ENCODE results near the gene HYCC1.
A peak's percentile ranks its signal among the peaks of the same experiment; 100 is the strongest.

HYCC1 gene

GRCh38 chr7:23016345-23017253 is 2.7 kb upstream of the HYCC1 start:
- no peak for DNase-seq

GRCh38 chr7:23014681-23015080 is 751 bp upstream of the HYCC1 start:
- DNase-seq, result no peak

- DNase-seq, result peak in 2 of 3 experiments; percentile 75 to 76
Observed at GRCh38 chr7:23012908-23013714, 819 bp downstream of the HYCC1 start.

GRCh38 chr7:23012186-23012585 is 1.7 kb downstream of the HYCC1 start:
- DNase-seq, result peak in 1 of 3 experiments; percentile 36

- no peak for DNase-seq
Observed at GRCh38 chr7:23011222-23011924, 2.6 kb downstream of the HYCC1 start.

- DNase-seq, result no peak
Observed at GRCh38 chr7:23009303-23009702, 4.6 kb downstream of the HYCC1 start.

- DNase-seq, result no peak
Observed at GRCh38 chr7:23004247-23004520, 9.7 kb downstream of the HYCC1 start.

GRCh38 chr7:23003505-23004246 is 10.3 kb downstream of the HYCC1 start:
- peak in 1 of 3 experiments; percentile 8 for DNase-seq

- no peak for DNase-seq
Observed at GRCh38 chr7:23002698-23003097, 11.2 kb downstream of the HYCC1 start.

GRCh38 chr7:23001610-23002009 is 12.3 kb downstream of the HYCC1 start:
- DNase-seq, result no peak

- peak in 1 of 3 experiments; percentile 13 for DNase-seq
Observed at GRCh38 chr7:23000597-23001360, 13.2 kb downstream of the HYCC1 start.

- peak in 1 of 3 experiments; percentile 54 for DNase-seq
Observed at GRCh38 chr7:22998519-22998896, 15.4 kb downstream of the HYCC1 start.

GRCh38 chr7:22997871-22998518 is 15.9 kb downstream of the HYCC1 start:
- no peak for DNase-seq

GRCh38 chr7:22996470-22996869 is 17.5 kb downstream of the HYCC1 start:
- no peak for DNase-seq

- no peak for DNase-seq
Observed at GRCh38 chr7:22995011-22995410, 18.9 kb downstream of the HYCC1 start.

- DNase-seq, result no peak
Observed at GRCh38 chr7:22992874-22993840, 20.8 kb downstream of the HYCC1 start.

- DNase-seq, result no peak
Observed at GRCh38 chr7:22990588-22990949, 23.4 kb downstream of the HYCC1 start.

GRCh38 chr7:22989643-22990587 is 24.0 kb downstream of the HYCC1 start:
- DNase-seq, result no peak

- no peak for DNase-seq
Observed at GRCh38 chr7:22985436-22985835, 28.5 kb downstream of the HYCC1 start.
